Activated naive CD8-positive, alpha-beta T cell treated with anti-CD3 and anti-CD28 coated beads, Interleukin-2, amount 50 U/mL, for 24 hours (primary cell): ENCODE data around the gene C17orf107.

Source experiments
- ATAC-seq: fragments of 150-1000 bp; cut with Tn5 transposase; one replicate; pipeline ENCODE4 v1.10.0; 2021
- DNase-seq: peaks from one replicate; pipeline ENCODE4 v3.0.0; 2021
- H3K27ac Mint-ChIP-seq: one replicate; pipeline ENCODE4 v1.8.0; 2021; ENCODE audit warnings: mild to moderate bottlenecking, mixed read lengths
- H3K27me3 Mint-ChIP-seq: one replicate; pipeline ENCODE4 v1.8.0; 2021; ENCODE audit warnings: mixed read lengths
- H3K36me3 Mint-ChIP-seq: one replicate; pipeline ENCODE4 v1.8.0; 2021; ENCODE audit warnings: low read depth, mixed read lengths
- H3K4me1 Mint-ChIP-seq: one replicate; pipeline ENCODE4 v1.8.0; 2021; ENCODE audit warnings: mixed read lengths
- H3K4me3 Mint-ChIP-seq: one replicate; pipeline ENCODE4 v1.8.0; 2021; ENCODE audit warnings: mild to moderate bottlenecking, moderate library complexity, mixed read lengths
- H3K9me3 Mint-ChIP-seq: one replicate; pipeline ENCODE4 v1.8.0; 2021; ENCODE audit warnings: mixed read lengths

Gene C17orf107

GRCh38 chr17:4942760-4943508, 43.6 kb downstream of the C17orf107 start:
- peak overlapping the region; percentile 99 for H3K27ac Mint-ChIP-seq
- peaks cover 73% of the 10 kb centered on the region for H3K4me1 Mint-ChIP-seq
- peaks cover 2% of the 10 kb centered on the region for H3K27me3 Mint-ChIP-seq
- peak overlapping the region; percentile 99 for H3K4me3 Mint-ChIP-seq
- DNase-seq (no peak), ATAC-seq (no peak)
- peaks cover 62% of the 10 kb centered on the region for H3K36me3 Mint-ChIP-seq
- no peaks in the 10 kb centered on the region for H3K9me3 Mint-ChIP-seq

GRCh38 chr17:4944163-4944553, 44.8 kb downstream of the C17orf107 start:
- Mint-ChIP-seq H3K4me1 (peaks cover 65% of the 10 kb centered on the region), H3K27ac (peak overlapping the region; percentile 100), H3K36me3 (peaks cover 59% of the 10 kb centered on the region), H3K27me3 (peaks cover 3% of the 10 kb centered on the region), H3K9me3 (no peaks in the 10 kb centered on the region), H3K4me3 (peak overlapping the region; percentile 99)
- DNase-seq = peak; percentile 56
- peak; percentile 23 for ATAC-seq

- H3K4me1 Mint-ChIP-seq = peaks cover 63% of the 10 kb centered on the region
- peaks cover 59% of the 10 kb centered on the region for H3K36me3 Mint-ChIP-seq
- H3K9me3 Mint-ChIP-seq = no peaks in the 10 kb centered on the region
- H3K4me3 Mint-ChIP-seq = peak overlapping the region; percentile 99
- peak overlapping the region; percentile 100 for H3K27ac Mint-ChIP-seq
- ATAC-seq (no peak), DNase-seq (peak; percentile 52)
- peaks cover 3% of the 10 kb centered on the region for H3K27me3 Mint-ChIP-seq
These were observed 45.3 kb downstream of the C17orf107 start for GRCh38 chr17:4944554-4945175.

- H3K9me3 Mint-ChIP-seq = no peaks in the 10 kb centered on the region
- ATAC-seq = peak; percentile 59
These were observed 46.0 kb downstream of the C17orf107 start for GRCh38 chr17:4945176-4945943.

GRCh38 chr17:4945944-4946280, 46.6 kb downstream of the C17orf107 start:
- peaks cover 59% of the 10 kb centered on the region for H3K36me3 Mint-ChIP-seq
- peaks cover 70% of the 10 kb centered on the region for H3K4me1 Mint-ChIP-seq
- peak overlapping the region; percentile 99 for H3K4me3 Mint-ChIP-seq
- ATAC-seq (no peak), DNase-seq (no peak)
- H3K27ac Mint-ChIP-seq = peak overlapping the region; percentile 100
- peaks cover 1% of the 10 kb centered on the region for H3K27me3 Mint-ChIP-seq
- H3K9me3 Mint-ChIP-seq = no peaks in the 10 kb centered on the region

More at GRCh38 chr17:4945176-4945943, 46.0 kb downstream of the C17orf107 start:
- Mint-ChIP-seq H3K4me3 (peak overlapping the region; percentile 99), H3K27ac (peak overlapping the region; percentile 100), H3K27me3 (peaks cover 1% of the 10 kb centered on the region), H3K4me1 (peaks cover 64% of the 10 kb centered on the region), H3K36me3 (peaks cover 59% of the 10 kb centered on the region)
- peak; percentile 88 for DNase-seq

- H3K36me3 Mint-ChIP-seq = peaks cover 54% of the 10 kb centered on the region
- H3K27me3 Mint-ChIP-seq = peaks cover 1% of the 10 kb centered on the region
- DNase-seq (no peak), ATAC-seq (no peak)
- peaks cover 70% of the 10 kb centered on the region for H3K4me1 Mint-ChIP-seq
- H3K9me3 Mint-ChIP-seq = no peaks in the 10 kb centered on the region
- H3K27ac Mint-ChIP-seq = peak overlapping the region; percentile 100
- peak overlapping the region; percentile 99 for H3K4me3 Mint-ChIP-seq
These were observed 47.1 kb downstream of the C17orf107 start for GRCh38 chr17:4946312-4946976.

GRCh38 chr17:4947010-4947410, 47.7 kb downstream of the C17orf107 start:
- peak overlapping the region; percentile 100 for H3K27ac Mint-ChIP-seq
- ATAC-seq = no peak
- peaks cover 1% of the 10 kb centered on the region for H3K27me3 Mint-ChIP-seq
- H3K4me3 Mint-ChIP-seq = peak overlapping the region; percentile 99
- H3K4me1 Mint-ChIP-seq = peaks cover 67% of the 10 kb centered on the region
- no peaks in the 10 kb centered on the region for H3K9me3 Mint-ChIP-seq
- peaks cover 48% of the 10 kb centered on the region for H3K36me3 Mint-ChIP-seq
- no peak for DNase-seq

GRCh38 chr17:4947411-4948165, 48.3 kb downstream of the C17orf107 start:
- peak; percentile 3 for ATAC-seq
- DNase-seq = peak; percentile 77
- Mint-ChIP-seq H3K9me3 (no peaks in the 10 kb centered on the region), H3K27me3 (peaks cover 1% of the 10 kb centered on the region), H3K4me3 (peak overlapping the region; percentile 99), H3K4me1 (peaks cover 61% of the 10 kb centered on the region), H3K36me3 (peaks cover 43% of the 10 kb centered on the region), H3K27ac (peak overlapping the region; percentile 100)

- peak; percentile 90 for DNase-seq
- peaks cover 36% of the 10 kb centered on the region for H3K36me3 Mint-ChIP-seq
- peak within 1 kb of the TSS; percentile 99 for H3K4me3 Mint-ChIP-seq
- H3K4me1 Mint-ChIP-seq = peaks cover 54% of the 10 kb centered on the region
- no peaks in the 10 kb centered on the region for H3K9me3 Mint-ChIP-seq
- ATAC-seq = peak; percentile 12
- H3K27me3 Mint-ChIP-seq = peaks cover 1% of the 10 kb centered on the region
- H3K27ac Mint-ChIP-seq = peak within 1 kb of the TSS; percentile 100
These were observed 49.0 kb downstream of the C17orf107 start, which contains the start of gene PFN1 for GRCh38 chr17:4948166-4948930. TSS of gene PFN1 (minus strand) at chr17:4948530. CDS start at chr17:4948394, 136 bp downstream.

- DNase-seq = peak; percentile 81
- Mint-ChIP-seq H3K4me3 (peak overlapping the region; percentile 99), H3K9me3 (no peaks in the 10 kb centered on the region), H3K4me1 (peaks cover 48% of the 10 kb centered on the region), H3K27ac (peak overlapping the region; percentile 100), H3K27me3 (peaks cover 1% of the 10 kb centered on the region), H3K36me3 (peaks cover 36% of the 10 kb centered on the region)
- peak; percentile 34 for ATAC-seq
These were observed 49.6 kb downstream of the C17orf107 start for GRCh38 chr17:4948931-4949320.

GRCh38 chr17:4949321-4950074, 50.2 kb downstream of the C17orf107 start:
- peak; percentile 16 for ATAC-seq
- Mint-ChIP-seq H3K4me1 (peaks cover 42% of the 10 kb centered on the region), H3K27me3 (peaks cover 1% of the 10 kb centered on the region), H3K9me3 (no peaks in the 10 kb centered on the region), H3K27ac (peak overlapping the region; percentile 92), H3K4me3 (peak overlapping the region; percentile 99), H3K36me3 (peaks cover 32% of the 10 kb centered on the region)
- DNase-seq = peak; percentile 79

- no peaks in the 10 kb centered on the region for H3K9me3 Mint-ChIP-seq
- H3K4me1 Mint-ChIP-seq = peaks cover 35% of the 10 kb centered on the region
- peaks cover 26% of the 10 kb centered on the region for H3K36me3 Mint-ChIP-seq
- H3K27me3 Mint-ChIP-seq = peaks cover 1% of the 10 kb centered on the region
- DNase-seq (peak; percentile 48), ATAC-seq (peak; percentile 11)
- H3K4me3 Mint-ChIP-seq = peak overlapping the region; percentile 99
- H3K27ac Mint-ChIP-seq = peak overlapping the region; percentile 92
These were observed 50.9 kb downstream of the C17orf107 start for GRCh38 chr17:4950075-4950745.
